Measurements from ENCODE around the gene NDUFAF3. TPM values are rescaled to one million over a fixed set of nuclear protein-coding genes. Genes with fewer than 3 reads are reported as not detected.

The NDUFAF3 gene, protein sequence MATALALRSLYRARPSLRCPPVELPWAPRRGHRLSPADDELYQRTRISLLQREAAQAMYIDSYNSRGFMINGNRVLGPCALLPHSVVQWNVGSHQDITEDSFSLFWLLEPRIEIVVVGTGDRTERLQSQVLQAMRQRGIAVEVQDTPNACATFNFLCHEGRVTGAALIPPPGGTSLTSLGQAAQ
- 10 to 100 TPM; 61.0 to 69.9 (median 63.2) TPM for total RNA-seq
- long read RNA-seq, donor 1, transcript NDUFAF3-202 (5 exons, 2,012 nt): major isoform, 62 of 77 reads
- long read RNA-seq, donor 1, partial matches to known transcripts: 1 of 77 reads
- long read RNA-seq, donor 1, other reads (novel, unspliced or antisense): 10 of 77 reads
- long read RNA-seq, donor 2, transcript NDUFAF3-202 (5 exons, 2,012 nt): major isoform, 83 of 97 reads
- long read RNA-seq, donor 2, partial matches to known transcripts: 2 of 97 reads
- long read RNA-seq, donor 2, other reads (novel, unspliced or antisense): 11 of 97 reads

GRCh38 chr3:49021813-49022687 is at the start of gene NDUFAF3:
NDUFAF3 (plus strand) TSS chr3:49022121; CDS start chr3:49022145, 24 bp downstream.
- intact Hi-C loops (cut with DNase I, micrococcal nuclease): no loop called here
- Histone ChIP-seq H3K36me3 (ENCODE audit: low read depth) (peaks cover 8% of the 10 kb centered on the region), H3K9me3 (no peaks in the 10 kb centered on the region), H3K4me3 (peak within 1 kb of the TSS; percentile 63), H3K4me1 (ENCODE audit: low read depth) (peaks cover 38% of the 10 kb centered on the region)
- peak; percentile 94 to 97 (median 96) for DNase-seq
- TF ChIP-seq, protein P1, sequence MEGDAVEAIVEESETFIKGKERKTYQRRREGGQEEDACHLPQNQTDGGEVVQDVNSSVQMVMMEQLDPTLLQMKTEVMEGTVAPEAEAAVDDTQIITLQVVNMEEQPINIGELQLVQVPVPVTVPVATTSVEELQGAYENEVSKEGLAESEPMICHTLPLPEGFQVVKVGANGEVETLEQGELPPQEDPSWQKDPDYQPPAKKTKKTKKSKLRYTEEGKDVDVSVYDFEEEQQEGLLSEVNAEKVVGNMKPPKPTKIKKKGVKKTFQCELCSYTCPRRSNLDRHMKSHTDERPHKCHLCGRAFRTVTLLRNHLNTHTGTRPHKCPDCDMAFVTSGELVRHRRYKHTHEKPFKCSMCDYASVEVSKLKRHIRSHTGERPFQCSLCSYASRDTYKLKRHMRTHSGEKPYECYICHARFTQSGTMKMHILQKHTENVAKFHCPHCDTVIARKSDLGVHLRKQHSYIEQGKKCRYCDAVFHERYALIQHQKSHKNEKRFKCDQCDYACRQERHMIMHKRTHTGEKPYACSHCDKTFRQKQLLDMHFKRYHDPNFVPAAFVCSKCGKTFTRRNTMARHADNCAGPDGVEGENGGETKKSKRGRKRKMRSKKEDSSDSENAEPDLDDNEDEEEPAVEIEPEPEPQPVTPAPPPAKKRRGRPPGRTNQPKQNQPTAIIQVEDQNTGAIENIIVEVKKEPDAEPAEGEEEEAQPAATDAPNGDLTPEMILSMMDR (IDR thresholded peaks at IDR 0.05): peak; percentile 81
- peak; percentile 78 for ATAC-seq

- no peak for DNase-seq
- ATAC-seq: no peak
- Histone ChIP-seq H3K9me3 (no peaks in the 10 kb centered on the region), H3K36me3 (ENCODE audit: low read depth) (peaks cover 10% of the 10 kb centered on the region), H3K4me3 (no peak overlapping the region), H3K4me1 (ENCODE audit: low read depth) (no peaks in the 10 kb centered on the region)
- TF ChIP-seq, protein P1 (IDR thresholded peaks at IDR 0.05): no peak
- intact Hi-C loops (cut with DNase I, micrococcal nuclease): no loop called here
These were observed 47.7 kb upstream of the NDUFAF3 start for GRCh38 chr3:48974076-48974864.

DNA sequence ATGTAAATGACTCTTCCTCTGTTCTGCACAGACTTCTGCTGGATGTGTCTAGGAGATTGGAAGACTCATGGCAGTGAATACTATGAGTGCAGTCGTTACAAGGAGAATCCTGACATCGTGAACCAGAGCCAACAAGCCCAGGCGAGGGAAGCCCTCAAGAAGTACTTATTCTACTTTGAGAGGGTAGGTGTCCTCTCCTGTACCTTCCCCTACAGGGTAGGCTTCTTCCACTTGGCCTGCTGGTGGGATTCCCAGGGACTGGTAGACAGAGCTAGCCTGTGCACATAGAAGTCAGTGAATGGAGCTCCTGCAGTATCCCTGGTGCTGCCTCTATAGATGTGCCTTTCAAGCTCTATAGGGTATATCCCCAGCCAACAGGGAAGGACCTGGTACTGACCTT is 42.5 kb upstream of the NDUFAF3 start:
- TF ChIP-seq, protein P1 (IDR thresholded peaks at IDR 0.05): no peak
- peaks cover 3% of the 10 kb centered on the region for H3K4me1 ChIP-seq (ENCODE audit: low read depth)
- no peak for DNase-seq
- H3K9me3 ChIP-seq: no peaks in the 10 kb centered on the region
- ATAC-seq: no peak
- peaks cover 16% of the 10 kb centered on the region for H3K36me3 ChIP-seq (ENCODE audit: low read depth)
- intact Hi-C loops (cut with DNase I, micrococcal nuclease): no loop called here
- no peak overlapping the region for H3K4me3 ChIP-seq

GRCh38 chr3:48980295-48980694 is 41.6 kb upstream of the NDUFAF3 start:
- TF ChIP-seq, protein P1 (IDR thresholded peaks at IDR 0.05): no peak
- Histone ChIP-seq H3K9me3 (no peaks in the 10 kb centered on the region), H3K4me1 (ENCODE audit: low read depth) (peaks cover 3% of the 10 kb centered on the region), H3K4me3 (no peak overlapping the region), H3K36me3 (ENCODE audit: low read depth) (peaks cover 12% of the 10 kb centered on the region)
- DNase-seq (no peak), ATAC-seq (no peak)
- intact Hi-C loops (cut with DNase I, micrococcal nuclease): no loop called here

- intact Hi-C loops (cut with DNase I, micrococcal nuclease): no loop called here
- DNase-seq (no peak), ATAC-seq (no peak)
- H3K4me1 ChIP-seq (ENCODE audit: low read depth): peaks cover 3% of the 10 kb centered on the region
- H3K4me3 ChIP-seq: no peak overlapping the region
- no peaks in the 10 kb centered on the region for H3K9me3 ChIP-seq
- TF ChIP-seq, protein P1 (IDR thresholded peaks at IDR 0.05): no peak
- H3K36me3 ChIP-seq (ENCODE audit: low read depth): peaks cover 12% of the 10 kb centered on the region
These were observed 39.9 kb upstream of the NDUFAF3 start for GRCh38 chr3:48982016-48982415.

Data from mucosa of descending colon (tissue), 3 donors.